IMR-90 (cell line): ENCODE data around the gene TEAD1. TPM values are rescaled to one million over a fixed set of nuclear protein-coding genes. Genes with fewer than 3 reads are reported as not detected.
A peak's percentile ranks its signal among the peaks of the same experiment; 100 is the strongest.

Source experiments
- ATAC-seq: fragments of 200-7000 bp; cut with Tn5 transposase; 2 replicates; pipeline ENCODE4 v1.9.1; 2020; ENCODE audit warnings: low read depth, mild to moderate bottlenecking, moderate library complexity
- BruUV-seq: library from RNA; stranded (reverse); fragments of 400-500 nt; replicated peaks from 2 replicates; lab custom pipeline; 2021; lab: Mats Ljungman, UMichigan
- CTCF ChIA-PET: fragments of 300-600 bp; formaldehyde crosslinking; extraction: SDS; loops from one replicate; lab custom pipeline; 2021; ENCODE audit warnings: antibody characterized with exemption; lab: Yijun Ruan, JAX
- POLR2A ChIA-PET: fragments of 300-600 bp; sonication (Branson Sonifier 250); formaldehyde crosslinking; loops from one replicate; lab custom pipeline; 2022; ENCODE audit warnings: antibody characterized with exemption; ENCODE audit not compliant: unreplicated experiment; lab: Charles Lee
- DNase-seq: peaks from one replicate; pipeline ENCODE4 v3.0.0; 2013
- H2AFZ ChIP-seq: replicated peaks from 2 replicates; pipeline ENCODE3; 2013; ENCODE audit warnings: low read length, mild to moderate bottlenecking; ENCODE audit not compliant: poor library complexity
- H2AK5ac ChIP-seq: 2 replicates; pipeline ENCODE4 v1.6.1; 2013; ENCODE audit warnings: low read depth, low read length, inconsistent platforms
- H2AK9ac ChIP-seq: replicated peaks from 2 replicates; pipeline ENCODE3; 2013; ENCODE audit warnings: mild to moderate bottlenecking, low read depth, low read length, moderate library complexity; ENCODE audit not compliant: poor library complexity
- H2BK120ac ChIP-seq: 2 replicates; pipeline ENCODE4 v1.6.1; 2013; ENCODE audit warnings: low read depth, low read length, inconsistent platforms
- H2BK15ac ChIP-seq: 3 replicates; pipeline ENCODE4 v1.6.1; 2013; ENCODE audit warnings: low read depth, low read length, inconsistent platforms
- H2BK20ac ChIP-seq: 2 replicates; pipeline ENCODE4 v1.6.1; 2013; ENCODE audit warnings: low read depth, mild to moderate bottlenecking, inconsistent platforms, low read length, moderate library complexity
- H2BK5ac ChIP-seq: 2 replicates; pipeline ENCODE4 v1.6.1; 2013; ENCODE audit warnings: mild to moderate bottlenecking, low read depth, low read length, inconsistent platforms; ENCODE audit not compliant: poor library complexity, severe bottlenecking
- H3K14ac ChIP-seq: replicated peaks from 2 replicates; pipeline ENCODE4 v1.6.1; 2013; ENCODE audit warnings: low read depth, low read length, inconsistent platforms
- H3K18ac ChIP-seq: 2 replicates; pipeline ENCODE4 v1.6.1; 2013; ENCODE audit warnings: low read depth, low read length, control low read depth
- H3K23ac ChIP-seq: 2 replicates; pipeline ENCODE4 v1.6.1; 2013; ENCODE audit warnings: low read depth, low read length, inconsistent platforms
- H3K27ac ChIP-seq: 2 replicates; pipeline ENCODE4 v1.5.1; 2013; ENCODE audit warnings: mild to moderate bottlenecking, control low read depth, low read length; ENCODE audit not compliant: insufficient read depth
- H3K27me3 ChIP-seq: 2 replicates; pipeline ENCODE4 v1.6.1; 2013; ENCODE audit warnings: low read length; ENCODE audit not compliant: control insufficient read depth, insufficient read depth
- H3K36me3 ChIP-seq: 2 replicates; pipeline ENCODE4 v1.6.1; 2013; ENCODE audit warnings: low read length, mixed read lengths; ENCODE audit not compliant: control insufficient read depth, insufficient read depth
- H3K4ac ChIP-seq: 2 replicates; pipeline ENCODE4 v1.6.1; 2013; ENCODE audit warnings: low read depth, low read length, inconsistent platforms
- H3K4me1 ChIP-seq: 2 replicates; pipeline ENCODE4 v1.6.1; 2013; ENCODE audit warnings: low read length, mixed read lengths; ENCODE audit not compliant: control insufficient read depth, insufficient read depth
- H3K4me2 ChIP-seq: 2 replicates; pipeline ENCODE4 v1.6.1; 2013; ENCODE audit warnings: low read depth, mild to moderate bottlenecking, control low read depth, low read length, moderate library complexity
- H3K4me3 ChIP-seq: 2 replicates; pipeline ENCODE4 v1.5.1; 2013; ENCODE audit warnings: low read depth, mild to moderate bottlenecking, control low read depth, low read length, moderate library complexity; ENCODE audit not compliant: insufficient read depth
- H3K56ac ChIP-seq: 2 replicates; pipeline ENCODE4 v1.6.1; 2013; ENCODE audit warnings: low read length, inconsistent platforms; ENCODE audit not compliant: insufficient read depth; ENCODE audit errors: extremely low read depth
- H3K79me1 ChIP-seq, 2 experiments: 2 replicates each; pipeline ENCODE4 v1.6.1; 2013; ENCODE audit warnings: low read length in 2 of 2, inconsistent platforms in 1 of 2, low read depth in 1 of 2
- H3K9ac ChIP-seq: 2 replicates; pipeline ENCODE4 v1.6.1; 2013; ENCODE audit warnings: low read depth, low read length, control low read depth
- H3K9me1 ChIP-seq: 2 replicates; pipeline ENCODE4 v1.6.1; 2013; ENCODE audit warnings: low read length, inconsistent platforms; ENCODE audit not compliant: insufficient read depth
- H3K9me3 ChIP-seq: 2 replicates; pipeline ENCODE4 v1.6.1; 2013; ENCODE audit warnings: low read length; ENCODE audit not compliant: control insufficient read depth, insufficient read depth
- H4K20me1 ChIP-seq: 2 replicates; pipeline ENCODE4 v1.6.1; 2013; ENCODE audit warnings: low read length, inconsistent platforms; ENCODE audit not compliant: insufficient read depth
- H4K5ac ChIP-seq: 2 replicates; pipeline ENCODE4 v1.6.1; 2013; ENCODE audit warnings: mild to moderate bottlenecking, low read depth, low read length, control low read depth
- H4K8ac ChIP-seq, 2 experiments: 2 replicates each; pipeline ENCODE4 v1.6.1; 2013; ENCODE audit warnings: low read depth in 2 of 2, low read length in 2 of 2, control low read depth in 1 of 2, inconsistent platforms in 1 of 2
- H4K91ac ChIP-seq: 2 replicates; pipeline ENCODE4 v1.6.1; 2013; ENCODE audit warnings: low read depth, low read length, inconsistent platforms; ENCODE audit not compliant: insufficient read depth
- CEBPB ChIP-seq: IDR thresholded peaks from 2 replicates; pipeline ENCODE4 v1.6.1; 2012; ENCODE audit warnings: low read depth, low read length, improper control_type of control experiment
- FOS ChIP-seq: fragments of 150-350 bp; IDR thresholded peaks from 2 replicates; pipeline ENCODE4 v1.6.1; 2016; ENCODE audit warnings: low read depth, low read length
- MAFK ChIP-seq: IDR thresholded peaks from 2 replicates; pipeline ENCODE4 v1.6.1; 2012; ENCODE audit warnings: low read depth, low read length, improper control_type of control experiment
- MXI1 ChIP-seq: IDR thresholded peaks from 2 replicates; pipeline ENCODE4 v1.6.1; 2012; ENCODE audit warnings: low read depth, mild to moderate bottlenecking, low read length, moderate library complexity, borderline replicate concordance
- WGBS, 2 experiments: methylation state at CpG; one replicate each; pipeline versions ENCODE4 v1.1.5 to v1.1.7; 2013; ENCODE audit warnings: missing lambda C conversion rate in 2 of 2; ENCODE audit not compliant: insufficient read length in 1 of 2; ENCODE audit errors: extremely low coverage in 2 of 2; 5-methylcytosine and 5-hydroxymethylcytosine counted together
- dilution Hi-C: fragments of 300-500 bp; cut with HindIII; formaldehyde crosslinking; loops from one replicate; pipeline ENCODE4 v1.14.3; 2018; ENCODE audit warnings: low sequenced_read_pairs; ENCODE audit not compliant: unreplicated experiment
- in situ Hi-C: fragments of 300-500 bp; cut with MboI; formaldehyde crosslinking; loops from 3 replicates; pipeline ENCODE4 v1.14.3; 2019; ENCODE audit warnings: low sequenced_read_pairs, inconsistent platforms, mixed read lengths
- intact Hi-C: fragments of 100-400 bp; cut with micrococcal nuclease; formaldehyde crosslinking; loops from 2 replicates; pipeline ENCODE4 v1.10.0; 2022
- polyA plus RNA-seq, 3 experiments: library from polyadenylated mRNA; depleted of rRNA; stranded (reverse); fragments of >200 nt; gene quantifications; 2 replicates each; pipeline ENCODE4 v1.2.3, GENCODE V29; 2012; ENCODE audit warnings: low replicate concordance in 1 of 3
- total RNA-seq: library from RNA; depleted of rRNA; stranded (reverse); fragments of >200 nt; gene quantifications from 2 replicates; pipeline ENCODE4 v1.2.3, GENCODE V29; 2012
- TF ChIP-seq, protein P1 (sequence below): fragments of 150-350 bp; IDR thresholded peaks from 2 replicates; pipeline ENCODE4 v1.6.1; 2017; ENCODE audit warnings: mild to moderate bottlenecking, antibody characterized with exemption, low read length, low read depth

Gene TEAD1
- total and polyA plus RNA-seq, 2 of the 4 experiments (the other 2 are of a cell fraction): 51.8 to 69.2 TPM

DNA sequence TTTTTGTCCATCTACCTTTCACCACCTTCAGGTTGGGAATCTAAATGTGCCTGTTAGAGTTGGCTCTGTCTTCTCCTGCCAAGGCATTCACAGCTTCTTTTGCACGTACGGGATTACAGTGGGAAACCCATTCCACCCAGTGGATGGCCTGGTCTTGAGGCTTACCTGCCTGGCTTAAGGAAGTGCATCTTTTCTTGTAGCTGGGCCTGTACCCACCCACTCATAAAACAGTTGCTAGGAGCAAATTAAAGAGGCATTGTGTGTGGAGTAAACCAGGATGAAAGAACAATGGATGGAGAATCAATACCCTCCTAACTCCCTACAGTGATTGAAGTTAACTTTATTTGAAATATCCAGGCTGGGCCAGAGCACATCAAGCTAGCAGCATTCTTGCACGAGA is 71.6 kb downstream of the TEAD1 start:
- in situ Hi-C loops (no loop called here), intact Hi-C loops (no loop called here), dilution Hi-C loops (no loop called here)
- peak overlapping the region; percentile 41; the same call in 1 of the 2 replicates for H3K23ac ChIP-seq
- no peaks in the 10 kb centered on the region for H3K9me3 ChIP-seq
- ChIA-PET POLR2A (no interaction called here), CTCF (no interaction called here)
- peaks cover 40% of the 10 kb centered on the region for H3K9me1 ChIP-seq
- H2BK5ac ChIP-seq: no peak overlapping the region
- BruUV-seq: no TSS peak
- H3K4me1 ChIP-seq: peaks cover 22% of the 10 kb centered on the region
- H2AK9ac ChIP-seq: no peak overlapping the region
- H2BK120ac ChIP-seq: no peak overlapping the region
- ATAC-seq: no peak
- no peak overlapping the region for H2AFZ ChIP-seq
- no peak overlapping the region for H3K4me2 ChIP-seq
- no peak overlapping the region for H3K27ac ChIP-seq
- H3K27me3 ChIP-seq: no peaks in the 10 kb centered on the region
- no peak for DNase-seq
- no peaks in the 10 kb centered on the region; the same call in 1 of the 2 replicates for H3K36me3 ChIP-seq
- H3K14ac ChIP-seq: peak overlapping the region; percentile 38; the same call in 1 of the 2 replicates
- peak overlapping the region; percentile 37; the same call in 1 of the 2 replicates for H2AK5ac ChIP-seq
- no peak overlapping the region for H4K8ac ChIP-seq
- TF ChIP-seq, protein P1, sequence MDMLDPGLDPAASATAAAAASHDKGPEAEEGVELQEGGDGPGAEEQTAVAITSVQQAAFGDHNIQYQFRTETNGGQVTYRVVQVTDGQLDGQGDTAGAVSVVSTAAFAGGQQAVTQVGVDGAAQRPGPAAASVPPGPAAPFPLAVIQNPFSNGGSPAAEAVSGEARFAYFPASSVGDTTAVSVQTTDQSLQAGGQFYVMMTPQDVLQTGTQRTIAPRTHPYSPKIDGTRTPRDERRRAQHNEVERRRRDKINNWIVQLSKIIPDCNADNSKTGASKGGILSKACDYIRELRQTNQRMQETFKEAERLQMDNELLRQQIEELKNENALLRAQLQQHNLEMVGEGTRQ: no peak
- no peak for TF ChIP-seq MAFK
- no peak for TF ChIP-seq MXI1
- no peak for TF ChIP-seq CEBPB
- no peak for TF ChIP-seq FOS
- no peak overlapping the region for H3K4me3 ChIP-seq
- no peak overlapping the region for H3K18ac ChIP-seq
- no peak overlapping the region for H2BK15ac ChIP-seq
- H4K5ac ChIP-seq: no peak overlapping the region
- no CpG with 5 or more reads among the region's 3 CpGs for WGBS, 2 experiments
- peaks cover 93% of the 10 kb centered on the region for H4K20me1 ChIP-seq
- H3K9ac ChIP-seq: no peak overlapping the region
- H3K79me1 ChIP-seq: peaks cover 23 to 88% of the 10 kb centered on the region in 2 experiments; a peak in 3 of 4 replicates
- no peak overlapping the region for H2BK20ac ChIP-seq
- no peak overlapping the region for H4K91ac ChIP-seq
- no peak overlapping the region for H3K56ac ChIP-seq
- H3K4ac ChIP-seq: no peak overlapping the region
